SH-SY5Y (cell line): ENCODE measurements around the gene AP3M1.

Experiments
- GATA2 ChIP-seq: IDR thresholded peaks from 2 replicates; pipeline ENCODE4 v1.6.1; 2011; ENCODE audit warnings: mild to moderate bottlenecking, low read depth, low read length
- GATA3 ChIP-seq: IDR thresholded peaks from 2 replicates; pipeline ENCODE4 v1.6.1; 2011; ENCODE audit warnings: low read depth, mild to moderate bottlenecking, low read length, moderate library complexity

DNA sequence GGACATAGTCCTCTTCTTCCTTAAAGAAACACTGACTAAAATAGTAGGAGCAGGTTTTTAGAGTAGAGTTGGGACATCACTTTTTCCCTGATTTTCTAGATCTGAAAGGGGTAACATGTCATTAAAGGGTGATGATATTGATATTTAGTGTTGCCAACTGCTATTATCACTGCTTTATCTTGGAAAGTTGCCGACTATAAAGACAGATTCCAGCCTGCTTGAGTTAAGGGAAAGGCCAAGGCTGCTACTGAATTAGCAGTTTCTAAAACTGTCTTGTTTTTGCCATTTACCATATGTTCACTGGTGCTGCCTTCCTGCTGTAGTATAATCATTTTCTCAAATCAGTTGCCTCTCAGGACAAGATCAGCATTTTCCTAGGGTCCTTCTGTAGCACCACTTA lies 29.7 kb downstream of the AP3M1 start:
- TF ChIP-seq GATA2 (no peak), GATA3 (no peak)
